Left lung (tissue), 10 donors: ENCODE data around the gene CCN2. TPM values are rescaled to one million over a fixed set of nuclear protein-coding genes. Genes with fewer than 3 reads are reported as not detected.

ENCODE experiments used
- ATAC-seq: fragments of 200-7000 bp; cut with Tn5 transposase; one replicate; pipeline ENCODE4 v1.9.1; 2020; ENCODE audit warnings: moderate library complexity
- DNase-seq, 4 donors: peaks; one replicate each; pipeline ENCODE4 v3.0.0-alpha.2; 2013 to 2020
- H3K27ac ChIP-seq, 2 donors: fragments of 200-600 bp; sonication (generic) in 1 of 2; one replicate each; pipeline versions ENCODE4 v1.5.0 to v1.8.0; 2020 to 2021
- H3K27me3 ChIP-seq, 2 donors: fragments of 200-600 bp; sonication (generic) in 1 of 2; one replicate each; pipeline versions ENCODE4 v1.5.0 to v1.8.0; 2020 to 2021
- H3K36me3 ChIP-seq, 2 donors: fragments of 200-600 bp; sonication (generic) in 1 of 2; one replicate each; pipeline versions ENCODE4 v1.5.0 to v1.8.0; 2020 to 2021
- H3K4me1 ChIP-seq, 2 donors: fragments of 200-600 bp; one replicate each; pipeline ENCODE4 v1.8.0; 2021
- H3K4me3 ChIP-seq, 2 donors: fragments of 200-600 bp; sonication (generic) in 1 of 2; one replicate each; pipeline versions ENCODE4 v1.5.0 to v1.8.0; 2020 to 2021; ENCODE audit warnings: mild to moderate bottlenecking in 1 of 2
- H3K9me3 ChIP-seq, 2 donors: fragments of 200-600 bp; sonication (generic) in 1 of 2; one replicate each; pipeline versions ENCODE4 v1.5.0 to v1.8.0; 2020 to 2021
- intact Hi-C, 2 donors: fragments of 100-400 bp; cut with DNase I; formaldehyde crosslinking; loops; one replicate each; pipeline versions ENCODE4 v1.11.2 to v1.14.2; 2022
- polyA plus RNA-seq, 6 donors: library from polyadenylated mRNA; unstranded; fragments of 120-200 nt; gene quantifications; one replicate each; pipeline ENCODE4 v1.2.1, GENCODE V29; 2013; ENCODE audit not compliant: insufficient read length in 6 of 6
- total RNA-seq, 2 donors: library from RNA; stranded (reverse); fragmentation: NEBNext Ultra II Directional; extraction: Animal tissue kit (Norgen Biotek cat#: 25700); gene quantifications; one replicate each; pipeline ENCODE4 v1.2.1, GENCODE V29; 2021
- TF ChIP-seq, protein P1 (sequence below), 2 donors: fragments of 200-600 bp; sonication (generic) in 1 of 2; IDR thresholded peaks; one replicate each; pipeline versions ENCODE4 v1.5.0 to v1.8.0; 2021; ENCODE audit warnings: antibody characterized with exemption in 2 of 2
- donor health status: DM: no; HTN: yes; CAD: no.
- donor health status: DM: no; HTN: no; CAD: no.

CCN2 gene
- total and polyA plus RNA-seq, 8 donors = 11.6 to 282 (median 85.2) TPM

DNA sequence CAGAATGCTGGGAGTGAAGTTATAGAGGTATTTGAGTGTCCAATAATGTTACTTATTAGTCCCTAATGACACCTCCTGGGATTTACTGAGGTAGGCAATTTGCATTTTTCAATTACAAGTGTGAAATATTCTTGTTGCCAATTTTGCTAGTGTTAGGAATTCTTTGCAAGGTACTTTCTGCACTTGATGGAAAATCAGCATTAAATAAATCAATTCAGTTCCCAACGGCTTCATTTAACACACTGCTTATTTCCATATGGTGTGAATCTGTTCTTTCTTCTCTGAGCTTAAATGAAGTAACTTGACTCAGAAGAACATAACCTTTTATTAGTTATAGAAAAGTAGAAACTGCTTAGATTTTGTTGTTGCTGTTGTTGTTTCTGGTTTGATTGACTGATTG is 21.2 kb downstream of the CCN2 start:
- Histone ChIP-seq H3K4me3 (no peak overlapping the region), H3K4me1 (no peaks in the 10 kb centered on the region), H3K27ac (no peak overlapping the region), H3K36me3 (no peaks in the 10 kb centered on the region), H3K9me3 (no peaks in the 10 kb centered on the region), H3K27me3 (no peaks in the 10 kb centered on the region)
- intact Hi-C loops = no loop called here
- DNase-seq (no peak), ATAC-seq (no peak)
- TF ChIP-seq, protein P1, sequence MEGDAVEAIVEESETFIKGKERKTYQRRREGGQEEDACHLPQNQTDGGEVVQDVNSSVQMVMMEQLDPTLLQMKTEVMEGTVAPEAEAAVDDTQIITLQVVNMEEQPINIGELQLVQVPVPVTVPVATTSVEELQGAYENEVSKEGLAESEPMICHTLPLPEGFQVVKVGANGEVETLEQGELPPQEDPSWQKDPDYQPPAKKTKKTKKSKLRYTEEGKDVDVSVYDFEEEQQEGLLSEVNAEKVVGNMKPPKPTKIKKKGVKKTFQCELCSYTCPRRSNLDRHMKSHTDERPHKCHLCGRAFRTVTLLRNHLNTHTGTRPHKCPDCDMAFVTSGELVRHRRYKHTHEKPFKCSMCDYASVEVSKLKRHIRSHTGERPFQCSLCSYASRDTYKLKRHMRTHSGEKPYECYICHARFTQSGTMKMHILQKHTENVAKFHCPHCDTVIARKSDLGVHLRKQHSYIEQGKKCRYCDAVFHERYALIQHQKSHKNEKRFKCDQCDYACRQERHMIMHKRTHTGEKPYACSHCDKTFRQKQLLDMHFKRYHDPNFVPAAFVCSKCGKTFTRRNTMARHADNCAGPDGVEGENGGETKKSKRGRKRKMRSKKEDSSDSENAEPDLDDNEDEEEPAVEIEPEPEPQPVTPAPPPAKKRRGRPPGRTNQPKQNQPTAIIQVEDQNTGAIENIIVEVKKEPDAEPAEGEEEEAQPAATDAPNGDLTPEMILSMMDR (IDR thresholded peaks at IDR 0.05) = no peak

DNA sequence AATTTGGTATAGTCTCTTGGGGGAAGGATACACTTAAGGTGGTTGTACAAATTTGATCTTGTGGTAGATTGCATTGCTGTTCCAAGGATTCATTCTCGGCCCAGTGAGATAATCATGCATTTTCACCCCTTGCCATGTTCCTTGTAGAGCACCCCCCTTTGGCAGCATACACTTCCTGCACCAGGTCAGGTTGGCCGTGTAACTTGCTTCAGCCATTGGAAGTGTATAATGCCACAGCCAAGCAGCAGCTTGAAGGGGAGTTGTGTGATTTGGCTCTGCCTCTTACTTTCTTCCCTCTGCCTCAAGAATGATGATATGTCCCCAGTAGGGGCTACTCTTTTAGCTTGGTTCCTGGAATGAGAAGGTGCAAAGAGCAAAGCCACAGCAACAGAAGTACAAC is 21.9 kb downstream of the CCN2 start:
- no peak overlapping the region for H3K27ac ChIP-seq
- TF ChIP-seq, protein P1 (IDR thresholded peaks at IDR 0.05) = no peak
- H3K4me3 ChIP-seq = no peak overlapping the region
- no peaks in the 10 kb centered on the region for H3K36me3 ChIP-seq
- ATAC-seq = no peak
- no peaks in the 10 kb centered on the region for H3K27me3 ChIP-seq
- no peak for DNase-seq
- H3K4me1 ChIP-seq = no peaks in the 10 kb centered on the region
- intact Hi-C loops = no loop called here
- H3K9me3 ChIP-seq = no peaks in the 10 kb centered on the region

DNA sequence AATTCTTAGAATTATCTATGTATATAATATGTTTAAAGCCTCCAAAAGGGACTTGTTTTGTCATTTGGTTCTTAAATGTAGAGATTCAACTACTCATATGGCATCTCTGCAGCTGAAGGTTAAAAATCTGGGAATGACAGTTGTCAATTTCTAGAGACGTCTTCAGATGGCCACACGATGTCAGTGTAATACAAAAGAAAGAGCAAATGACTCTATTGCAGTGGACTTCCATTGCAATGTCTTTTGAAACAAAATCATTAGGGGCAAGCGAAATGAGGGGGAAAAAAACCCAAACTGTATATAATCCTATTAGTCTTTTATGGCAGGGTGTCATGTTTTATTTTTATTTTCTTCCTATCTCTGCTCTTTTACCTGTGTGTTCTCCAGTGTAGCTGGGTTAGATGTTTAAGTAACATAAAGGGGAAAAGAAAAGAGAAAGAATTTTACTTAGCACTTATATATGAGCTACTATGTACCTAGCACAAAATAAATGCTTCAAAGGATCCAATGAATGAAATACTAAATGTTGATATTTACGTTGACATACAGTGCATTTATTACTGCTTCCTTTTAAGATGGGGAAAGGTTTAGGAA is 26.2 kb downstream of the CCN2 start:
- no peaks in the 10 kb centered on the region for H3K4me1 ChIP-seq
- DNase-seq = peak in 1 of 4 donors; percentile 45
- H3K4me3 ChIP-seq = no peak overlapping the region
- H3K36me3 ChIP-seq = no peaks in the 10 kb centered on the region
- intact Hi-C loops = no loop called here
- ATAC-seq = peak; percentile 68
- H3K27me3 ChIP-seq = no peaks in the 10 kb centered on the region
- no peak overlapping the region for H3K27ac ChIP-seq
- H3K9me3 ChIP-seq = peaks cover 0 to 5% of the 10 kb centered on the region in 2 donors
- TF ChIP-seq, protein P1 (IDR thresholded peaks at IDR 0.05) = peak in 1 of 2 donors; percentile 42

DNA sequence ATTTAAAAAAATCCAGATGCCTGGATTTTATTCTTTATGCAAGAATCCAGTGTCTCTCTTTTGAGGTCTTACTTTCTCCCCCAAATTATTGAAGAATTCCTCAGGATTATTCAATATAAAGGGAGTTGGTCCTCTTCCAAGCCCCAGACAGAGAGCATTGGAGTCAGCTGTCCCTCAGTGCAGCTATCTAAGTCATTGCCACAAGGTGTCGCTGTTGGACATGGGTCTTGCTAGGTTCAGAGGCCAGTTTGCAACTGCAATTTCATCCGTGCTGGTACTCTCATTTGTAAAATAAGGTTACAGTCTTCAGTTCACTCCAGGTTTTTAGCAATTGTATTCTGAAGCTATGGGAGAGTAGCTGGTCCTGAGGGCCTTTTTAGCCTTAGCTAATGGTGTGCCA is 27.8 kb downstream of the CCN2 start:
- no peaks in the 10 kb centered on the region for H3K36me3 ChIP-seq
- TF ChIP-seq, protein P1 (IDR thresholded peaks at IDR 0.05) = peak; percentile 50 to 65
- H3K4me3 ChIP-seq = no peak overlapping the region
- intact Hi-C loops = no loop called here
- no peaks in the 10 kb centered on the region for H3K4me1 ChIP-seq
- H3K9me3 ChIP-seq = peaks cover 0 to 5% of the 10 kb centered on the region in 2 donors
- peaks cover 0 to 3% of the 10 kb centered on the region in 2 donors for H3K27me3 ChIP-seq
- DNase-seq = peak in 1 of 4 donors; percentile 44
- ATAC-seq = peak; percentile 87
- no peak overlapping the region for H3K27ac ChIP-seq

DNA sequence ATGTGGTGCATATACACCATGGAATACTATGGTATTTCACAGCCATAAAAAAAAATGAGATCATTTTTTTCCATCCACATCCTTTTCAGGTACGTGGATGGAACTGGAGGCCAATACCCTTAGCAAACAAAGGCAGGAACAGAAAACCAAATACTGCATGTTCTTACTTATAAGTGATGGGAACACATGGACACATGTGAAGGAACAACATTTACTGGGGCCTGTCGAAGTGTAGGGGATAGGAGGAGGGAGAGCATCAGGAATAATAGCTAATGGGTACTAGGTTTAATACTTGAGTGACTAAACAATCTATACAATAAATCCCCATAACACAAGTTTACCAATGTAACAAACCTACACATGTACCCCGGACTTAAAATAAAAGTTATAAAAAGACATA is 30.5 kb downstream of the CCN2 start:
- TF ChIP-seq, protein P1 (IDR thresholded peaks at IDR 0.05) = no peak
- H3K27me3 ChIP-seq = peaks cover 0 to 16% of the 10 kb centered on the region in 2 donors
- intact Hi-C loops = no loop called here
- no peaks in the 10 kb centered on the region for H3K4me1 ChIP-seq
- peaks cover 0 to 5% of the 10 kb centered on the region in 2 donors for H3K9me3 ChIP-seq
- no peak for DNase-seq
- H3K4me3 ChIP-seq = no peak overlapping the region
- no peak for ATAC-seq
- H3K36me3 ChIP-seq = no peaks in the 10 kb centered on the region
- no peak overlapping the region for H3K27ac ChIP-seq
